Stimulated activated CD8-positive, alpha-beta memory T cell treated with anti-CD3 and anti-CD28 coated beads, Interleukin-4, amount 100 ng/mL, for 1 hour (primary cell): ENCODE results near the gene FAM216A.

Source experiments
- DNase-seq, 2 donors: peaks; one replicate each; pipeline ENCODE4 v3.0.0-alpha.2; 2020; ENCODE audit warnings: low read depth in 2 of 2, low spot score in 1 of 2

Gene FAM216A

GRCh38 chr12:110537605-110538409 is 69.2 kb downstream of the FAM216A start:
- DNase-seq = no peak

DNA sequence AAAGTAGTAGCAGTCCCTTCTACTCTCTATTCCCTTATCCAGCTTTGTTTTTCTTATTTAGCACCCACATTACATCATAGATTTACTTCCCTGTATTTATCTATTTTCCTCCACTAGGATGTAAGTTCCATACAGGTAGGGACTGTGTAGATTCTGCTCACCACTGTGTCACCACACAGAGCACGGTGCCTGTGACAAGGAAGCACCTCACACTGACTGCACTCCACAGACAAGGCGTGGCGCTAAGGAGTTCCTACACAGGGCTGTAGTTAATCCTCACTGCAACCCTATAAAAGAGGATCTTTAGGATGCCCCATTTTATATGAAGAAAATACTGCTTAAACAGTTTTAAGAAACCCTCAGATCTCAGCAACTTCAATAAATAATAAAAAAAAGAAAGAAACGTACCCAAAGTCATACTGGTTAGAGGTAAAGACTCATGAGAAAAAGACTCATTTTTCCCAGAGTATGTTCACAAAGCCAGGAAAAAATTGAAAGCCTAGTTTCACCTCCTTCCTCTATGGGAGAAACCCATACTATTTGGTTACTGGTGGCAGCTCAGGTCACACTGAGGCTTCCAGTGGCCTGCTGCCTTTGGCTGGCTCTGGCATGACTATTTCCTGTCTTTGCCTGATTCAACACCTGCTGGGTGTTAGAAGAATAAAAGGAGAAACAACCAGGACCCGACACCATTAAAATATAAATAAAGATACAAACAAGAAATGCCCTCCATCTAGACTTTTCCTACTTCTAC is 70.4 kb downstream of the FAM216A start:
- DNase-seq = no peak
